ENCODE results near the gene MTAP. TPM values are rescaled to one million over a fixed set of nuclear protein-coding genes. Genes with fewer than 3 reads are reported as not detected.

The MTAP gene
- polyA plus RNA-seq, 1 donor from 2014 or later: 7.7 TPM

- H4K20me1 ChIP-seq (ENCODE audit: insufficient read depth): no peaks in the 10 kb centered on the region
- H3K27ac ChIP-seq (ENCODE audit: low read length): no peak overlapping the region
- H3K79me2 ChIP-seq (replicated peaks; ENCODE audit: insufficient read depth, low read length): no peaks in the 10 kb centered on the region
- H3F3A ChIP-seq (ENCODE audit: insufficient read depth, low read length, poor library complexity, severe bottlenecking): no peaks in the 10 kb centered on the region
- H3K9ac ChIP-seq (ENCODE audit: low read length): no peak overlapping the region
- H3K4me2 ChIP-seq (ENCODE audit: low read length): no peak overlapping the region
- H2AFZ ChIP-seq (ENCODE audit: low read depth, low read length): no peak overlapping the region
- H3K9me3 ChIP-seq (ENCODE audit: low read length): no peaks in the 10 kb centered on the region
- H3K4me3 ChIP-seq (ENCODE audit: low read length): no peak overlapping the region
- H3K9me2 ChIP-seq (ENCODE audit: insufficient read depth, low read length): no peaks in the 10 kb centered on the region
- H3K27me3 ChIP-seq (ENCODE audit: insufficient read depth, low read depth, low read length): peaks cover 2% of the 10 kb centered on the region
- TF ChIP-seq MXI1 (conservative IDR thresholded peaks at IDR 0.05; ENCODE audit: poor library complexity, severe bottlenecking) (no peak), POLR2AphosphoS5 (IDR thresholded peaks at IDR 0.05) (no peak), SMC3 (conservative IDR thresholded peaks at IDR 0.05; ENCODE audit: poor library complexity) (no peak), EZH2 (IDR thresholded peaks at IDR 0.05; ENCODE audit: borderline replicate concordance, insufficient read depth, low read length, poor library complexity, severe bottlenecking) (no peak), RAD21 (conservative IDR thresholded peaks at IDR 0.05) (no peak), REST (IDR thresholded peaks at IDR 0.05; ENCODE audit: borderline replicate concordance) (no peak), TAF1 (IDR thresholded peaks at IDR 0.05; ENCODE audit: low read depth) (no peak), CTCF (IDR thresholded peaks at IDR 0.05; ENCODE audit: poor library complexity, severe bottlenecking) (no peak), EP300 (conservative IDR thresholded peaks at IDR 0.05; ENCODE audit: poor library complexity, severe bottlenecking) (no peak)
- no peaks in the 10 kb centered on the region for H3K36me3 ChIP-seq (ENCODE audit: insufficient read depth, low read length)
Observed at GRCh38 chr9:21795483-21795882, 7.0 kb upstream of the MTAP start.

GRCh38 chr9:21796768-21797167 lies 5.7 kb upstream of the MTAP start:
- Histone ChIP-seq H3F3A (ENCODE audit: insufficient read depth, low read length, poor library complexity, severe bottlenecking) (no peaks in the 10 kb centered on the region), H3K79me2 (replicated peaks; ENCODE audit: insufficient read depth, low read length) (no peaks in the 10 kb centered on the region), H3K27ac (ENCODE audit: low read length) (no peak overlapping the region), H3K4me2 (ENCODE audit: low read length) (no peak overlapping the region), H3K27me3 (ENCODE audit: insufficient read depth, low read depth, low read length) (peaks cover 6% of the 10 kb centered on the region), H3K9me2 (ENCODE audit: insufficient read depth, low read length) (no peaks in the 10 kb centered on the region), H3K36me3 (ENCODE audit: insufficient read depth, low read length) (no peaks in the 10 kb centered on the region), H3K4me3 (ENCODE audit: low read length) (no peak overlapping the region), H4K20me1 (ENCODE audit: insufficient read depth) (no peaks in the 10 kb centered on the region), H3K9ac (ENCODE audit: low read length) (no peak overlapping the region), H2AFZ (ENCODE audit: low read depth, low read length) (no peak overlapping the region), H3K9me3 (ENCODE audit: low read length) (no peaks in the 10 kb centered on the region)
- TF ChIP-seq RAD21 (conservative IDR thresholded peaks at IDR 0.05) (no peak), POLR2AphosphoS5 (IDR thresholded peaks at IDR 0.05) (no peak), EZH2 (IDR thresholded peaks at IDR 0.05; ENCODE audit: borderline replicate concordance, insufficient read depth, low read length, poor library complexity, severe bottlenecking) (no peak), REST (IDR thresholded peaks at IDR 0.05; ENCODE audit: borderline replicate concordance) (no peak), MXI1 (conservative IDR thresholded peaks at IDR 0.05; ENCODE audit: poor library complexity, severe bottlenecking) (no peak), TAF1 (IDR thresholded peaks at IDR 0.05; ENCODE audit: low read depth) (no peak), SMC3 (conservative IDR thresholded peaks at IDR 0.05; ENCODE audit: poor library complexity) (no peak), EP300 (conservative IDR thresholded peaks at IDR 0.05; ENCODE audit: poor library complexity, severe bottlenecking) (no peak), CTCF (IDR thresholded peaks at IDR 0.05; ENCODE audit: poor library complexity, severe bottlenecking) (no peak)

Data from neural cell (in vitro differentiated cells).